Right cardiac atrium (tissue), 5 donors: Measurements from ENCODE around the gene PGPEP1. TPM values are rescaled to one million over a fixed set of nuclear protein-coding genes. Genes with fewer than 3 reads are reported as not detected.
A peak's percentile ranks its signal among the peaks of the same experiment; 100 is the strongest.
"Not testable (repeated sequence)": the region's sequence is repeated elsewhere in the genome, so short reads cannot be mapped to it uniquely, and the experiment has no call there.

ENCODE experiments used
- ATAC-seq, 2 donors: fragments of 200-7000 bp; cut with Tn5 transposase; one replicate each; pipeline versions ENCODE4 v1.8.0 to v1.9.1; 2020; ENCODE audit warnings: moderate library complexity in 2 of 2, mild to moderate bottlenecking in 1 of 2
- DNase-seq, 3 donors: peaks; one replicate each; pipeline ENCODE4 v3.0.0-alpha.2; 2020
- H3K27ac ChIP-seq: one replicate; pipeline ENCODE4 v1.5.1; 2013; ENCODE audit warnings: mild to moderate bottlenecking, low read length, control low read depth, moderate library complexity
- H3K27me3 ChIP-seq: one replicate; pipeline ENCODE4 v1.6.1; 2013; ENCODE audit not compliant: control insufficient read depth, insufficient read depth
- H3K4me1 ChIP-seq: one replicate; pipeline ENCODE4 v1.6.1; 2013; ENCODE audit warnings: low read length; ENCODE audit not compliant: control insufficient read depth, insufficient read depth
- H3K4me3 ChIP-seq: one replicate; pipeline ENCODE4 v1.5.1; 2013; ENCODE audit warnings: low read length, control low read depth
- H3K9me3 ChIP-seq: one replicate; pipeline ENCODE4 v1.6.1; 2013; ENCODE audit warnings: low read length; ENCODE audit not compliant: control insufficient read depth
- WGBS: extraction: QIAGEN DNeasy Blood & Tissue Kit; methylation state at CpG from one replicate; pipeline ENCODE4 v1.1.7; 2013; 5-methylcytosine and 5-hydroxymethylcytosine counted together
- intact Hi-C, 4 donors: fragments of 100-400 bp; cut with DNase I; formaldehyde crosslinking; loops; one replicate each; pipeline versions ENCODE4 v1.11.0 to v1.14.0; 2022 to 2023
- polyA plus RNA-seq: library from polyadenylated mRNA; stranded (reverse); fragments of 200-250 nt; gene quantifications from one replicate; pipeline ENCODE4 v1.2.3, GENCODE V29; 2013
- total RNA-seq, 4 donors: library from RNA; stranded (reverse); fragmentation: NEBNext Ultra II Directional; extraction: Animal tissue kit (Norgen Biotek cat#: 25700); gene quantifications; one replicate each; pipeline ENCODE4 v1.2.1, GENCODE V29; 2021
- donor health status: healthy with polysubstance abuse.
- donor health status: DM: no; HTN: yes; CAD: no.
- donor health status: DM: no; HTN: no; CAD: no.
- donor health status: DM: no; HTN: yes; CAD: no; lungs with severe emphysema.
- donor health status: DM: yes; HTN: yes; CAD: no.

The PGPEP1 gene
- total and polyA plus RNA-seq, 5 donors = 17.4 to 42.0 (median 34.5) TPM

DNA sequence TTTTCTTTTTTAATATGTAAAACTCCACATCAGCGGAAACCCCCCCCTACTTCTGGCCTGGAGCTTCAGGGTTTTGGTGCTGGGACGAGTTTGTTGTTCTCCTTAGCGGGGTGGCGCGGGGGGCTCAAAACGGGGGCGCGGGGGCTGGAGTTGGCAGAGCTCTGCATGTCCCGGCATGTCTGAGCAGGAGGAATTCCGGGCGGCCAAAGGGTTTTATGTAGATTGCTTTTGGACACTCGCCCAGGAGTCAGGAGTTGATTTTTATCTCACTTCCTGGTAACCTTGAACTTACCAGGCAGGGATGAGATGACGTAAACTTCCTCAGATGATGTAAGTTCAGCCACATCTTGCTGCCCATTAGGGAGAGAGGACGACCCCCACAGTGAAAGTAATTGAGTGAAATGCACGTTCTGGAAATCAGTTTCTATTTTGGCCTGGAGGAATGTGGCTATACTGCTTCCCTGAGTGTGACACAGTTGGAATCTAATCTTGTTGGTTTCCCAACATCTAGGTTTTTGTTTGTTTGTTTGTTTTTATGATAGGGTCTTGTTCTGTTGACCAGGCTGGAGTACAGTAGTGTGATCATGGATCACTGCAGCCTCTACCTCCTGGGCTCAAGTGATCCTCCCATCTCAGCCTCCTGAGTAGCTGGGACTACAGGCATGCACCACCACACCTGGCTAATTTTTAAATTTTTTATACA is 24.6 kb downstream of the PGPEP1 start:
- Histone ChIP-seq H3K4me1 (no peaks in the 10 kb centered on the region), H3K27ac (peak overlapping the region; percentile 16), H3K27me3 (no peaks in the 10 kb centered on the region), H3K9me3 (no peaks in the 10 kb centered on the region), H3K4me3 (no peak overlapping the region)
- ATAC-seq (peak; percentile 76), DNase-seq (peak; percentile 47 to 81 (median 76))
- intact Hi-C loops = no loop called here
- 6% methylated on average over 15 of the region's 15 CpGs for WGBS

DNA sequence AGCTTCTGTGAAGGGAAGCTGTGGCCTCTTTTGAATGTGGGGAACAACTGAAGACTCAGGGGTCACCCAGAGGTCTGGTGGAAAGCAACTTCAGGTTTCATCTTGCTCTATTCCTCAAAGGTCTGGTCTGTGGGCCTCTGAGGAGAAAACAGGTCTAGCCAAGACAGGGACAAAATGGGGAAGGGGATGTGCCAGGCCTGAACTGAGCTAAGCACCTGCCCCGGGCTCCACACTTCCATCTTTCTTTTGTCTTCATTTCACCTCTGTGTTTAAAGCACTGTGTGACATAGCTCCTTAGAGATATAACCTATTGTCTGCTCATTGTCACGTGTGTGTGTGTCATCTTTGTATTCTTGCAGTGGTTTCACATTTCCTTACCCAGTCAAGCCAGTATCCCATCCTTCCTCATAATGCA is 25.6 kb downstream of the PGPEP1 start:
- H3K27me3 ChIP-seq = no peaks in the 10 kb centered on the region

DNA sequence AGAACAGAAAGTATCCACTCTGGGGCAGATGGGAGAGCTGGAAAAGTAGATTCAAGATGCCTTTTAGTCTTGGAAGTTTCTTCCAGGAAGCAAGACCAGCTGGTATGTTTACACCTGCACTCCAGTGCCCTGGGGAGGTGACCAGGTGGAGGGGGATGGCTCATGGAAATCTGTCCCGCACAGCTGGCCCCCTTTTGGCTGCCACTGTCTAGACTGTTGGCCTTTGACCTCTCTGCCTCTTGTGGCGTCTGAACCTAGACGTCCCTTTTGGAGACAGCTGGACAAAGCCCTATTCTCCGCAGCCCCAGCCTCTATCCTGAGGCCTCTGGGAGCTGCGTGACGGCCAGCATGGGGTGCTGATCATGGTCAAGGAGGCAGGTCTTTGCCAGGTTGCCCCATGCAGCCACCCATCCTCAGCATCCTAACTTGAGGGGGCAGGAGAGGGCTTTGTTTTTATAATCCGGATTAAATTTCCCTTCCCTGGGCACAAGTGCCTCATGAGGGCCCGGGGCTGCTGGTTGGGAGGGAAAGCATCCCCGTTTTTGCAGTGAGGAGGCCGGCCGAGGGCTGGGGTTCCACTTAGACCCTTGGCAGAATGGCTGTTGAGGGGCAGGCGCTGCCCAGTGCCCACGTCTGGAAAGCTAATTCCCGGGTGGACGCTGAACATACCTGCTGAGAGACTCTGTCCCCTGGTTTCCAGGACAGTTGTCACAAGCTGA is 28.3 kb downstream of the PGPEP1 start:
- WGBS = 87% methylated on average over 15 of the region's 15 CpGs
- Histone ChIP-seq H3K9me3 (no peaks in the 10 kb centered on the region), H3K4me3 (no peak overlapping the region), H3K27ac (no peak overlapping the region), H3K27me3 (no peaks in the 10 kb centered on the region), H3K4me1 (no peaks in the 10 kb centered on the region)
- ATAC-seq = no peak
- DNase-seq = no peak
- intact Hi-C loops = no loop called here

More for the DNA sequence above, 25.6 kb downstream of the PGPEP1 start:
- H3K4me1 ChIP-seq = no peaks in the 10 kb centered on the region
- 81% methylated on average over 2 of the region's 2 CpGs for WGBS
- no peak for DNase-seq
- H3K9me3 ChIP-seq = no peaks in the 10 kb centered on the region
- no peak overlapping the region for H3K27ac ChIP-seq
- H3K4me3 ChIP-seq = no peak overlapping the region
- intact Hi-C loops = no loop called here
- ATAC-seq = no peak

DNA sequence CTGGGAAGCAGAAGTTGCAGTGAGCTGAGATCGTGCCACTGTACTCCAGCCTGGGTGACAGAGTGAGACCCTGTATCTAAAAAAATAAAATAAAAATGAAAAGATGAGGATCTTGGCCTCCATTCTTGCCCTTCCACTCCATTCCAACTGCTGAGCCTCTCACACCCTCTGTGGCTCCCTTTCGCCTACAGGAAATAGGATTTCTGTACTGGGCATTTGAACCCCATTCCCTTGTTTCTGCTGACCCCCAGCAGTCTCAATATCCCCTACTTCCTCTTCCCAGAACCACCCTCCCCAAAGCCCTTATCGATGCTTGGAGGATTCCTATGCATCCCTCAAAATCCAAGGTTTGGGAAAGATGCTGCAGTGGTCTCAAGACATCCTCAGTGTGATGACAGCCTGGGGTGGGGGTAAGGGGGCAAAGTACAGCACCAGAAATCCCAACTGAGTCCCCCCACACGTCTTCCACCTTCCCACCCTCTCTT is 33.1 kb downstream of the PGPEP1 start:
- Histone ChIP-seq H3K27me3 (no peaks in the 10 kb centered on the region), H3K27ac (peak overlapping the region; percentile 19), H3K4me3 (no peak overlapping the region), H3K9me3 (no peaks in the 10 kb centered on the region), H3K4me1 (peaks cover 11% of the 10 kb centered on the region)
- ATAC-seq = no peak
- WGBS = 59% methylated on average over 4 of the region's 4 CpGs
- no peak for DNase-seq
- intact Hi-C loops = no loop called here

DNA sequence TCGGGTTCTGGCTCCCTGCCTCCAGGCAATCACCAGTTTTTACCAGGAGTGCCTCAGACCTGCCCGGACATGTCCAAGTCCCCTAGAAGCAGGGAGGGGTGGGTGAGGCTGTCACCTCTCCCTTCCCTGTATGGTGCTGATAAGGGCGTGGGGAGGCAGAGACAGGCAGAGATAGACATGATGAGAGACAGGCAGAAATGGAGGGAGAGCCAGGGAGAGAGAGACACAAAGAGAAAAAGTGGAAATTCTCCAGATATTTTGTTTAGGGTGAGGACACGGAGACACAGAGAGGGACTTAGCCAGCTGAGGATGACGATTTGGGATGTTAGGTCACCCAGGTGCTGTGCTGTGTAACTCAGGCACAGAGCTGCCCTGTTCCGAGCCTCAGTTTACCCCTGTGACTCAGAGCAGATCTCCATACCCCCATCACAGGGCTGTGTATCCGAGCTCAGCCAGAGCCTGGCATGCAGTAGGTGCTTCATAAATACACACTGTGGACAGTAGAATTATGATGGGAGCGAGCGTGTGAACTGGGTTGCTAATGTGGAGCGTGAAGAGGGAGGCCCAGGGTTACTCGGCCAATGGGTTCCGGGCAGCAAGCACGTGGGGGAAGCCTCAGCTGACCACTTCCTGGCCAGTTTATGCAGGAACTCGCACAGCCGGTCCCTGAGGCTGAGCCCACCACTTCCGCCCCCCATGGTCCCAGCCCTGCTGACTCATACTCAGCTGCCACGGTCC is 33.7 kb downstream of the PGPEP1 start:
- Histone ChIP-seq H3K27ac (peak overlapping the region; percentile 43), H3K9me3 (no peaks in the 10 kb centered on the region), H3K27me3 (no peaks in the 10 kb centered on the region), H3K4me1 (peaks cover 11% of the 10 kb centered on the region), H3K4me3 (no peak overlapping the region)
- 26% methylated on average over 17 of the region's 17 CpGs for WGBS
- intact Hi-C loops = no loop called here
- peak; percentile 94 to 97 for ATAC-seq
- peak; percentile 94 to 95 (median 95) for DNase-seq

DNA sequence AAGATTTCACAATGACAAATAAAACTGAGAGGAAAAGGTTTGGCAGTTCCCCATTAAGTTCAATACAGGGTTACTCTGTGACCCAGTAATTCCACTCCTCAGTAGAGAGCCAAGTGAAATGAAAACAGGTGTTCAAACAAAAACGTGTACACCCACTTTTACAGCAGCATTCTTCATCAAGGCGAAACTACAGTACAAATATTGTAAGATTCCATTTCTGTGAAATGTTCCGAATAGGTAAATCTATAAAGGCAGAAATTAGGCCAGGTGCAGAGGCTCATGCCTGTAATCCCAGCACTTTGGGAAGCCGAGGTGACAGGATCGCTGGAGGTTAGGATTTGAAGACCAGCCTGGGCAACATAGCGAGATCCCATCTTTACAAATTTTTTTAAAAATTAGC is 36.6 kb downstream of the PGPEP1 start:
- peaks cover 14% of the 10 kb centered on the region for H3K4me1 ChIP-seq
- WGBS = 88% methylated on average over 6 of the region's 6 CpGs

DNA sequence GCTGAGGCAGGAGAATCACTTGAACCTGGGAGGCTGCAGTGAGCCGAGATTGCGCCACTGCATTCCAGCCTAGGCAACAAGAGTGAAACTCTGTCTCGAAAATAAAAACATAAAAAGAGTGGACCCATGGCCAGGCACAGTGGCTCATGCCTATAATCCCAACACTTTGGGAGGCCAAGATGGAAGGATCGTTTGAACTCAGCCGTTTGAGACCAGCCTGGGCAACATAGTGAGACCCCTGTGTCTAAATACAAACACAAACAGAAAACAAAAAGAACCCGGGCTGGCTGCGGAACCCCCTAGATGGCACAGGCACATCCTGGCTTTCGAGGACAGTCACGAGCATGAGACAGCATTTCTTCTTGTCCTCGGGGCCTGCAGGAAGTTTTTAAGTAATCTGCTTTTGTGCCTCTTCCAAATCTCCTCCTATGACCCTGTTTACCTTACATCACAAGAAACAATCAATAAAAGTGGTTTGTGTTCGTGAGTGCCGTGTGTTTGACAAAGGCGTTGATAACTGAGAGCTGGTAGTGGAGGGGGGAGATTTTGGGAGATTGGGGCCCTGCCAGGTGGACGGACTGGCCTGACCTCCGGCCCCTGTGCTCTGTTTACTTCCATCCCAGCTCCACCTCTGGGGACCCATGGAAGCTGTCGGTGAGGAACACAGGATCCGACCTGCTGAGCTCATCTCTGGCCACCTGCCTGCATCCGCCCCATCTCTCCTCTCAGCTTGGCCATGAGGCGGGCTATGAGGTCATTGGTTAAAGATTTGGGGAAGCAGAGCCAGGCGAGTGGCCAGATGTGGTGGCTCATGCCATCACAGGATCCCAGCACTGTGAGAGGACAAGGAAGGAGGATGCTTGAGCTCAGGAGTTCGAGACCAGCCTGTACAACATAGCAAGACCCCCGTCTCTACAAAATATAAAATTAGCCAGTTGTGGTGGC is 39.7 kb downstream of the PGPEP1 start:
- no peak overlapping the region for H3K4me3 ChIP-seq
- WGBS = 36% methylated on average over 22 of the region's 22 CpGs
- H3K27ac ChIP-seq = peak overlapping the region; percentile 39
- H3K27me3 ChIP-seq = no peaks in the 10 kb centered on the region
- H3K9me3 ChIP-seq = no peaks in the 10 kb centered on the region
- peaks cover 3% of the 10 kb centered on the region for H3K4me1 ChIP-seq
- ATAC-seq = peak; percentile 78 to 82
- DNase-seq = peak; percentile 87 to 94 (median 89)
- intact Hi-C loops = no loop called here

More for the DNA sequence above, 36.6 kb downstream of the PGPEP1 start:
- Histone ChIP-seq H3K27me3 (no peaks in the 10 kb centered on the region), H3K27ac (no peak overlapping the region), H3K9me3 (no peaks in the 10 kb centered on the region), H3K4me3 (no peak overlapping the region)
- intact Hi-C loops = no loop called here
- ATAC-seq (no peak), DNase-seq (no peak)

DNA sequence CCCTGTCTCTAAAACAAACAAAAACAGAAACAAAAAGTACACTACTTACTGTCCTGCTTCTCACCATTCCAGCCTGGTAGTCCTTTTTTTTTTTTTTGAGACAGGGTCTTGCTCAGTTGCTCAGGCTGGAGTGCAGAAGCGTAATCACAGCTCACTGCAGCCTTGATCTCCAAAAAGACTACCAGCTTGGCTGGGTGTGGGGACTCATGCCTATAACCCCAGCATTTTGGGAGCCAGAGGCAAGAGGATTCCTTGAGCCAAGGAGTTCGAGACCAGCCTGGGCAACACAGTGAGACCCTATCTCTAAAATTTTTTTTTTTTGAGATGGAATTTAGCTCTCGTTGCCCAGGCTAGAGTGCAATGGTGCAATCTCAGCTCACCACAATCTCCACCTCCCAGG is 40.4 kb downstream of the PGPEP1 start:
- intact Hi-C loops = no loop called here
- Histone ChIP-seq H3K4me3 (no peak overlapping the region), H3K27ac (peak overlapping the region; percentile 39), H3K27me3 (no peaks in the 10 kb centered on the region), H3K4me1 (peaks cover 3% of the 10 kb centered on the region), H3K9me3 (no peaks in the 10 kb centered on the region)
- WGBS = 87% methylated on average over 3 of the region's 3 CpGs
- no peak for DNase-seq
- ATAC-seq = no peak

DNA sequence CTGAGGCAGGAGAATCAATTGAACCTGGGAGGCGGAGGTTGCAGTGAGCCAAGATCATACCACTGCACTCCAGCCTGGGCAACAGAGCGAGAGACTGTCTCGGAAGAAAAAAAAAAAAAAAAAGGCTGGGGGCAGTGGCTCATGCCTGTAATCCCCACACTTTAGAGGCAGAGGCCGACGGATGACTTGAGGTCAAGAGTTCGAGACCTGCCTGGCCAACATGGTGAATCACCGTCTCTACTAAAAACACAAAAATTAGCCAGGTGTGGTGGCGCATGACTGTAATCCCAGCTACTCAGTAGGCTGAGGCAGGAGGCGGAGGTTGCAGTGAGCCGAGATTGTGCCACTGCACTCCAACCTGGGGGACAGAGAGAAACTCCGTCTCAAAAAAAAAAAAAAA is 43.2 kb downstream of the PGPEP1 start:
- intact Hi-C loops = not testable (repeated sequence)

DNA sequence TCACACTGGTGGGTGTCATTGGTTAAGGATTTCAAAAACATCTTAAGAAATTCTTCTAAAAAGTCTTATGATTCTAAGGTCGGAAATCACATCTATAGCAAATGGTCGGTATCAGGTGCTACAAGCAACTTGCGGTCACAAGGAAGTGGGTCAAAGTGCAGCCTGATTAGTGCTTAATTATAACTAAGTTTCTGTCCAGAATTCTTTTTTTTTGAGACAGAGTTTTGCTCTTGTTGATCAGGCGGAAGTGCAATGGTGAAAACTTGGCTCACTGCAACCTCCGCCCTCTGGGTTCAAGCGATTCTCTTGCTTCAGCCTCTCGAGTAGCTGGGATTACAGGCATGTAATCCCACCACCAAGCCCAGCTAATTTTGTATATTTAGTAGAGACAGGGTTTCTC is 44.4 kb downstream of the PGPEP1 start:
- Histone ChIP-seq H3K4me3 (no peak overlapping the region), H3K27me3 (no peaks in the 10 kb centered on the region), H3K27ac (no peak overlapping the region), H3K9me3 (no peaks in the 10 kb centered on the region), H3K4me1 (peaks cover 3% of the 10 kb centered on the region)
- no peak for ATAC-seq
- intact Hi-C loops = no loop called here
- no peak for DNase-seq
- 77% methylated on average over 7 of the region's 7 CpGs for WGBS

More for the DNA sequence above, 43.2 kb downstream of the PGPEP1 start:
- not testable (repeated sequence) for DNase-seq, H3K27ac ChIP-seq, H3K4me1 ChIP-seq, ATAC-seq, H3K4me3 ChIP-seq, H3K27me3 ChIP-seq, H3K9me3 ChIP-seq
- 94% methylated on average over 11 of the region's 11 CpGs for WGBS
